GM19025 (cell line): ENCODE results near the gene SH3BP5L.

Experiments
- ATAC-seq: cut with Tn5 transposase; IDR thresholded peaks from one replicate; pipeline ENCODE4 v1.9.1; 2021; ENCODE audit warnings: mild to moderate bottlenecking, low read depth, moderate library complexity; ENCODE audit not compliant: unreplicated experiment

The SH3BP5L gene

DNA sequence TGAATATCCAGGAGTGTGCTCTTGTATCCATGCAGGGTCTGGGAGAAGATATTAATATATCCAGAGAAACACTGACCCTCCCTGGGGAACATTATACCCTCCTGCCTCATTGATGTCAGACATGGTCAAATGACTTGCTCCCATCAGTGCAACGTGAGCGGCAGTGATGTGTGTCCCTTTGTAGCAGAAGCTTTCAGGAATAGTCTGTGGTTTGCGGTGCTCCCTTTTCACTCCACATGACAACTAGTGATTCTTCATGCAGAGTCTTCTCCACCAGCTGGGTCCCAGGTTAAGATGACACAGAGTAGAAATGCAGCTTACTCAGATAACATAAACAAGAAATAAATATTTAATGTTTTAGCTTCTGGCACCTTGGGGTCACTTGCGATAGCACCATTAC, 38.3 kb downstream of the SH3BP5L start:
- ATAC-seq = no peak

DNA sequence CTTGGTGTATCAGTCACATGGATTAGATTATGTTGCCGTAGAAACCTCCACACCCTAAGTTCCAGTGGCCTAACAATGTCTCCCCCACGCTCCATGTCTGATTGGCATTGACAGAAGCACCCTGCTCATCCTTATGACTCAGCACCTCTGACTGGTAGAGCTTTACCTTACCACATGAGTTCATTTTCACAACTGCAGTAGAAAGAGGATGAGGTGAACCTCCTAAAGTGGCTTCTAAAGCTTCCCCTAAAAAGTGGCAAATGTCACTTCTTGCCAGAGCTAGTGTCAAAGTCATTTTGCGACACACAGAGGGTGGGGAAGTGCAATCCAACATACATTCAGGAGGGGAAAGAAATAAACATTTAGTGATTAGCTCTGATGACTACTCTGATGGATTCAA, 39.6 kb downstream of the SH3BP5L start:
- peak; percentile 56 for ATAC-seq

- ATAC-seq = no peak
Measured at GRCh38 chr1:248783367-248783766, 42.3 kb downstream of the SH3BP5L start.

DNA sequence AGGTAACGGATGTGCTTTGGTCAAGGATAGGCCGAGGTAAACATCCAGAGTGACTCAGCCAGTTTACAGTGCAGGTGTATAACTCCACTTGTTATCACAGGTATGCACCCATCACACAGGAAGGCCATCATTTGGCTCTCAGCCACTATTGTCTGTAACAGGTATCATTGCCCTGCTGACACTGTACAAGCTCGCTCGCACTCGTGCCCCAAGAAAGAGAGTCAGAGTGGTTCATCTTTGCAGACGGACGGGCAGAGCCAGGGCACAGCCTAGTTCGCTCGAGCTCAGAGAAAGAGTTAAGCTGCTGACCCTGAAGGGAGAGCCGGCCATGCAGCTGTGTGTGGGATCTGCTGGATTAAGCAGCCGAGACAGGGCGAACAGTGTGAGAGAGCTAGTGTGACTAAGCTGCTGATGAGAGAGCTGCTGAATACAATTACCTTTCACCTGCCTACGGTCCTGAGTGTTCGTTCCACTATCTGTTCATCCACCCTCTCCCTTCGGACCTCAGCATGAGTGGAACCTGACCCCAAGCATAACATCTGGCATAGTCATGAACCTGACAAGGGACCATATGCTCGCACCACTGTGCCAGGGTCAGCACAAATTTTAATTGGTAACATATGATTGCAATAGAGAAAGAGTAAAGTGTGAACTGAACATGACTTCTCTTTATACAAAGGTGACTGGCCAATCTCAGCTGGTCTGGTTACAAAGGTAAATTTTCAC, 43.1 kb downstream of the SH3BP5L start:
- no peak for ATAC-seq

- no peak for ATAC-seq
Measured at GRCh38 chr1:248779350-248779749, 46.4 kb downstream of the SH3BP5L start.

GRCh38 chr1:248778906-248779305, 46.8 kb downstream of the SH3BP5L start:
- no peak for ATAC-seq

- no peak for ATAC-seq
Measured at GRCh38 chr1:248776991-248777390, 48.7 kb downstream of the SH3BP5L start.

GRCh38 chr1:248775441-248775840, 50.3 kb downstream of the SH3BP5L start:
- ATAC-seq = no peak
